GM18505 (cell line): ENCODE measurements around the gene BCKDHB.

Experiments used
- ATAC-seq: cut with Tn5 transposase; IDR thresholded peaks from one replicate; pipeline ENCODE4 v1.9.1; 2021; ENCODE audit not compliant: unreplicated experiment
- POLR2A ChIP-seq: IDR thresholded peaks from 4 replicates; pipeline ENCODE4 v1.6.1; 2011; ENCODE audit warnings: borderline replicate concordance; ENCODE audit not compliant: insufficient read depth, insufficient read length; ENCODE audit errors: extremely low read depth

Gene BCKDHB

DNA sequence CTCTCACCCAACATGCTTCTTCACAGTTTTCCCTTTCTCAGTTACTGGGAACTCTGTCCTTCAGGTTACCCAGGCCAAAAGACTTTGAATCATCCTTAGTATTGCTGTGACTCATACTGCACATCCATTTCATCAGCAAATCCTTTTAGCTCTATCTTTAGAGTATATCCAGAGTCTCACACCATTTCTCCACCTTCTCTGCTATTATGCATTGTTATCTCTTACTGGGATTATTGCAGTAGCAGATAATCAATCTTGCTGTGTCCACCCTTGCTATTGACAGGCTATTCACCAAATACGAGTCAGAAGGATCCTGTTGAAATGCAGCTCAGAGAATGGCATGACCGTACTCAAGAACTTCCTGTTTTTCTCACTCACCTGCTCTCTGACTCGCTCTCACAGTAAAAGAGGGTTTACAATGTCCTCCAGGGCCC, 57.3 kb downstream of the BCKDHB start:
- TF ChIP-seq POLR2A, result no peak
- ATAC-seq, result peak; percentile 84

DNA sequence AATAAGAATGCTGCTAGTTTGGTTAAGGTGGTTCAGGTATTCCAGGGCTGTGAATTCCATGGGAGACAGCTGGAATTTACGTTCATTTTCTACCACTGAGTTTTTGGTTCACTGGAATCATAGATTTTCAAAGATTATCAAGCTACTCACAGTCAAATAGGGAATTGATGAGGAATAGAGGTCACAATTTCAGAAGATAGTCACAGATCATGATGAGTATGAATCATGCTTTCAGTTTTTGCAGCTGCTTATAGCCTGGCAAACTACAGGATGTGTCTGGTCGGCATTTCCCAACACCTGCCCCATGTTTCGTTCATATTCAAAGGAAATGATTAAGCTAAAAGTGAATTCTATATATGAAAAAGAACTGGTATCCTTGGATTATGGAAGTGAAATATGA, 58.7 kb downstream of the BCKDHB start:
- ATAC-seq, result peak; percentile 83
- no peak for TF ChIP-seq POLR2A

DNA sequence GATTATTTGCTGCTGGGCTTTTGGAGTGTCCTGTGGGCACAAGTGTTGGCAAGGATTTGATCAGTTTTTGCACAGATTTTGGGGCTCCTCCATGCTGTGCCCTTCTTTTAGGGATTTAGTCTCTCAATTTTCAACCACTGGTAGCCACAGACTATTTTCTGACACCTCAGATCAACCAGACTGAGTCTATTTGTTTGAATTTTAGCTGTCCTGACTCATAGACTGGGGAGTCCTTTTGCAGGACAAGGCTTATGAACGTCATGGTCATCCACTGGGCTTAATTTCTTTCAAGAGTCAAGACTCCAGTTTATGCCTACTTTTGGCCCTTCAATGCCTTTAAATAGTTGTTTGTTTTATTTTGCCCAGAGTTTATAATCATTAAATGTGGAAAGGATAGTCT, 59.3 kb downstream of the BCKDHB start:
- TF ChIP-seq POLR2A, result no peak
- no peak for ATAC-seq

DNA sequence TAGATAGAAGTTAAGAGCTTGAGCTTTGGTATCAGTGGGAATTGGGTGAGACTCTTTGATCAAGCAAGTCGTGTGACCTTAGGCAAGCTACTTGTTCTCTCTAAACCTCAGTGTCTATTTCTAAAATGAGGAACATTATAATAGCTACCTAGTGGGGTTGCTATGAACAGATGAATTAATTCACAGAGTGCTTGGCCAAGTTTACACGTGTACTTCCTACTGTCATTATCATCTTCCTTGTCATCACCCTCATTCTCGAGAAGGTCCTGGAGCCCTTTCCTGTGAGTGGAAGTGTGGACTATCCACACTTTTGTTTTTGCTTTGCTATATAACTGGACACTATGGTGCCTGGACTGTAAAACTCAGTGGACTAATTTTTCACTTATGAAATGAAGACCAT, 64.0 kb downstream of the BCKDHB start:
- no peak for TF ChIP-seq POLR2A
- ATAC-seq, result no peak

DNA sequence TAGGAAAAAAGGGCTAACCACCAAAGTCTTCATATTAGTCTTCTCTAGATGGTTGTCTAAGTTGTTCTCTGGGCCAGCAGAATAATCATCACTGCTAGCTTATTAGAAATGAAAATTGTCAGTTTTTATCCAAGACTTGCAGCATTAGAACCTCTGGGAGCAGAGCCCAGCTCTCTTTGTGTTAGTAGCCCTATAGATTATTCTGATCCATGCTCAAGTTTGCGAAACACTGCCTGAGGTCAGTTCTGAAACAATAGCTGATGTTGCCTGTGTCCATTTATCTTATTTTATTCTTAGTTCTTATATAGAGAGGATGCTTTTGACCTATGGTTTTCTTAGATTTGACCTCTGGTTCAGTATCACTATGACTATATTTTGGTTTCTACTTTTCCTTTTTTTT, 66.9 kb downstream of the BCKDHB start:
- no peak for TF ChIP-seq POLR2A
- no peak for ATAC-seq

DNA sequence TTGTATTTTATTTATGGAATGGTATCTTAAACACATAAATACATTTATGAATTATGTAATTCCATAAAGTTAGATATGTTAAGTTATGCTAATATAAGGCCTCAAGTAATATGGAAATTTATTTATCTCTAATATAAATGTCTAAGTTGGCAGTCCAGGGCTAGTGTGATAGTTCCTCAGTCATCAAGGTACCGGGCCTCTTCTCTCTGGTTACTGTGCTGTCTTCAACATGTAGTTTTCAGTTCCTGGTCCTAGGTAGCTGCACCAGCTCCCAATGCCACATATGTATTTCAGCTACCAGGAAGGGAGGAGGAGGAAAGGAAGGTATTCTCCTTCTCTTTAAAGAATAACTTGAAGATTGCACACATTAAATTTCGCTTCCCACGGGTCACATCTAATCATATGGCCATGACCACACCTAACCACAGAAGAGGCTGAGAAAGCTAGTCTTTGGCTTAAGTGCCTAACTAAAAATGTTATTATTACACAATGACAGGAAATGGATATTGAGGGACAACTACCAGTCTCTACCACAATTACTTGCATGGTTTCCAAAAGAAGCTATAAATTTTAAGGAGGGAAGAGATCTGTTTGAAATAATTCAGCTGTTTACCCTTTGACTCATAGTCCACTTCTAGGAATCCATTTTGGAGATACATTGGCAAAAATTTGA, 68.6 kb downstream of the BCKDHB start:
- no peak for TF ChIP-seq POLR2A
- no peak for ATAC-seq

DNA sequence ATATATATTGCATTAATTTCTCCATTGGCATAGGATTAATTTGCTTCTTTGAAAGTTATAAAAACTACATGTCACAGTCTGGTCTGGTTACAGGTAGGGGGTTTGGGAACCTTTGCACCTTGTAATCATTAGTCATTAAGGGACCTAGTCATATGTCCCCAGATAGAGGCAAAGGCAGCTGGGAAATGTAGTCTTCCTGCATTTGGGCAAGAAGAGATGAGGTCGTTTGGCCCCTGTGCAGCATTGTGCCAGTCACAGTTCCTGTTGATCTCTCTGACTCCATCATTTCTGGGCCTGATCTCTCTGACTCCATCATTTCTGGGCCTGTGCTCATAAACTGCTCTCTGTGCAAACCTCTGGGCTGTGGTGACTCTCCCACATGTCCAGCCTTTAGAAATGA, 73.2 kb downstream of the BCKDHB start:
- no peak for ATAC-seq
- TF ChIP-seq POLR2A, result no peak

DNA sequence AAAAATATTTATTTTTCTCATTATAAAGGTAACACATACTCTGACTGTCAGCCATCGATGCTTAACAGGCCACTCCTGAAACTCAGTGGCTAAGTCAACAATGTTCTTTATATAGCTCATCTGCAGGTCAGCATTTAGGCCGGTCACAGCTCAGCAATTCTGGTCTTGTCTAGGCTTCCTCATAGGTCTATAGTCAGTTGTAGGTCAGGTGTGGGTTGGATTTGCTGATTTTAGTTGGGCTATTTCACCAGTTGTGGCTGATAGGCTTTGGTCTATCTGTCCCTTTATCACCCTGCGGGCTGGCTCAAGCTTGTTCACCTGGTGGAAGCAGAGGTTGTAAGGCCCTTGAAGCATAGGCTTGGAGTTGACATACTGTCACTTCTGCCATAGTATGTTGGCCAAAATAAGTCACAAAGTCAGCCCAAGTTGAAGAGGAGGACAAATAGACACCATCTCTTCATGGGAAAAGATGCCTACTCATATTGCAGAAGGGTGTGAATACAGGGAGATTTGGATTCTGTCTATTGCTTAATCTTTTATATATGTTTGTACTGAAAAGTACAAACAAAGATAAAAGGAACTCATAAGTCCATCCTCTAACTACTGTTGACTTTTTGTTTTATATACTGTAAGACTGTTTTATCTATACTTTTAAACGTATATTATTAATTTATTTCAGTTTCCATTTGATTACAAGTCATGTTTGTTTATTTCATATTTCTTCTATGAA, 75.0 kb downstream of the BCKDHB start:
- TF ChIP-seq POLR2A, result no peak
- ATAC-seq, result no peak

DNA sequence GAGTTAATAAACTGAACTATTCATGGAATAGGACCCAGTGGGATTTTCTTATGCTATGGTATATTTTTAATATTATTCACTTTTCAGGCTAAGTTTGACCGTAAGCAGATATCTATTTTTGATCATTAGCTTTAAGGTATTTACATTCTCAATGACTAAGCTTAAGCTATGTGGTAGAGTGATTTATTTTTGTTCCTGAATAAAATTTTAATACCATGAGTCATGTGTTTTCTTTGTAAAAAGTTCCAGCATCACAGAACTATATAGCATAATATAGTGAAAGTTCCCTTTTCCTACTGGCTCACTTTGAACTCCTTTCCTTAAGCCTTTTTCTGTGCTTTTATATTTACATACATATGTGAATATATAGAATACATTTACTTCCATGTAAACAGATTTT, 75.8 kb downstream of the BCKDHB start:
- no peak for TF ChIP-seq POLR2A
- no peak for ATAC-seq

DNA sequence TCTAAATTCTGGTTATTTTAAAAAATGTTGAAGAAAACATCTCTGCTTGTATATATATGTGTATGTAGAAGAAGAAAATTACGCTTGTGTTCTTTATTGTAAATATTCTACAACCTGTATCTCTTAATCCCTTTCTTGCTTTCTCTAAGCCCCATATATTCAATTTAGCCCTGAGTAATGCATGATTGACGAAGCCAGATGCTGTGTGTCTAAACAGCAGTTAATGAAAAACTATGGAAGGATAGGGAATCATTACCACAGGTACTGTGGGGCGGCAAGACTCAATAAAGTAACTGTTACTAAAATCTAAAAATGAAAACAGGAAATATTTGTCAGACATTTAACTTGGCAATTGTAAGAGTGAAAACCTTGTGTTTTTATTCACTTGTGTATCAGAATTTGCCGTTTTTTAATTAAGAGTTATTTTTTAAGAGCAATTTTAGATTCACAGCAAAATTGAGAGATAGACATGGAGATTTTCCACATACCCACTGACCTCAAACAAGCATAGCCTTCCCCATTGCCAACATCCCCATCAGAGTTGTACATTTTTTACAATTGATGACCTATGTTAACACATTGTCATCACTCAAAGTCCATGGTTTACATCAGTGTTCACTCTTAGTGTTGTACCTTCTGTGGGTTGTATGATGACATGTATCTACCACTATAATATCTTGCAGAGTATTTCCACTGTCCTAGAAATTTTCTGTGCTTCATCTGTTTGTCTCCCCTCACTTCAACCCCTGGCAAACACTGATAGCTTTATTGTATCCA, 76.7 kb downstream of the BCKDHB start:
- TF ChIP-seq POLR2A, result no peak
- ATAC-seq, result no peak

DNA sequence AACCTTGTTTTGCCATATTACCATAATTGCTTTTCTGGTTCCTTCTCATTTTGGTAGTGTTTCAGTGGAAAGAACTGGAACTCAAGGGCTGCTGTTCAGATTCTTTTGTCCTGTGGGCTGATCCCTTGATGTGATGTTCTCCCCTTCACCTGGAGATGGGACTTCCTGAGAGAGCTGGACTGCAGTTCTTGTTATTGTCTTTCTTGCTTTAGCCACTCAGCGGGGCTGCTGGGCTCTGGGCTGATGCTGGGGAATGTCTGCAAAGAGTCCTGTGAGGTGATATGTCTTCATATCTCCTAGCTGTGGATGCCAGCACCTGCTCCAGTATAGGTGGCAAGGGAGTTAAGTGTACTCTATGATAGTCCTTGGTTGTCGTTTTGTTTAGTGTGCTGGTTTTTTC, 79.0 kb downstream of the BCKDHB start:
- no peak for ATAC-seq
- no peak for TF ChIP-seq POLR2A

DNA sequence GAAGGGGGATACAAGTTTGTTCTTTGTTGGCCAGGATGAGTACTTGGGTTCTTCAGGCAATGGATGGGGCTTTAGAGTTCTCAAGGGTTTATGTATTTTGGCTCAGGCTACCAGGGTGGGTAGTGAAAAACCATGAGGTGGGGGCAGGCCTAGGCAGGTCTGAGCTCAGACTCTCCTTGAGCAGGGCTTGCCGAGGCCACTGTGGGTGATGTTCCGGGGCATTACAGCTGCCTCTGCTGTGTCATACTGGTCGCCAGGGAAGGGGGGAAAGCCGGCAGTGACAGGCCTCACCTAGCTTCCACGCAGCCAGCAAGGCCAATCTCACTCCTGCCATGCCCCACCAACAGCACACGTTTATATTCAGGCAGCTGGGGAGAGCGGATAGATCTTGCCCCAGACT, 79.6 kb downstream of the BCKDHB start:
- ATAC-seq, result no peak
- TF ChIP-seq POLR2A, result no peak

DNA sequence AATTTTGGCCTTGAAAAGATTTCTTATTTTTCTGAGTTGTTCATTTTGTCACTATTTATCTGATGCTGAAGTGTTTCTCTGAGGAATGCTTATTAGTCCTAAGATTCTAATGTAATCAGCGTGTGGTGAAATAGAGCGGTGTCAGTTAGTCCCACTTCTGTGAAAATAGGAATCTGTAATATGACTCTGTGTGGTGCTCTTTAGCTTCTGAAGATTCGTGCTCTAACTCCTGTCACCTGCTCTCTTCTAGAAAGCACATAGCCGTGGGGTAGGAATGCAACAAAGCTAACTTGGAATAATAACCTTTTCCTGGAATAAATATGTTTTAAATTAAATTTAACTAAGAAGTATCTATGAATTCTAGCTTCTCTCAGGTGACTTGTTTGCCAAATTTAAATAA, 90.4 kb downstream of the BCKDHB start:
- ATAC-seq, result no peak

DNA sequence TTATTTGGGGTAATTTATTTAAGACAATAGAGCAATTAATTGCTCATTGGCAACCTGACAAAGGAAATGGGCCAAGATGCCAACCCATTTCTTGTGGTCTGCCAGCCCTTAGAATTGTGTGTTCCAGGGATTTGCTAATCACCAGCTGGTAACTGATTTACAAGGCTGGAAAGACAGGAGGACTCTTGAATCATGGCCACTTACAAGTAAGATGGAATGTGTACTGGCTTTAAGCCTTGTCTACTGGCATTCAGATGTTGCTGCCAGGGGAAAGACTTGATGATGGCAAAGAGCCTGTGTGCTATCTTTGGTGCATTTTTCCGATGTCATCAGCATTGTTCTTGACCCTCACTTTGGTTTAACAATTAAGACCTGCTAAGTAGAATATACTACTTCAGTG, 91.0 kb downstream of the BCKDHB start:
- ATAC-seq, result no peak

More for the DNA sequence above, 90.4 kb downstream of the BCKDHB start:
- TF ChIP-seq POLR2A, result no peak

More for the DNA sequence above, 91.0 kb downstream of the BCKDHB start:
- TF ChIP-seq POLR2A, result no peak
